ENCODE data around the gene NEK1. TPM values are rescaled to one million over a fixed set of nuclear protein-coding genes. Genes with fewer than 3 reads are reported as not detected.

The NEK1 gene
- total and polyA plus RNA-seq, 7 donors: 3.0 to 8.8 (median 7.6) TPM

DNA sequence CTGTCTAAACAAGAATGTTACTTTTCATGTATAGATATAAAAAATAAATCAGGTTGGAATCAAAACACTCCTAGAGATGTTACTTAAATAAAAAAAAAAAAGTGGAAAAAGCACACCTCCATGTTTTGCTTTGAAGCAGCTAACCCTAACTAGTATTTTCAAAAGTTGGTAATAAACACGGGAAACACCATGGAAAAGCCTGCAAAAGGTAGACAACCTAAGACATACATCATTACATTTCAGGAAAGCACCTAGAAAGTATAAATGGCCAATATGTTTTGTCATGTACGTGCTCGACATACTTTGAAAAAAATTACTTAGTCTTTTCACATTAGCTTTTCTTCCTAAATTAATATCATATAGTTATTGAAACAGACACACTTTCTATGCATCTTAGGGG, 211.6 kb downstream of the NEK1 start:
- H3K36me3 ChIP-seq (ENCODE audit: insufficient read depth in 1 of 2, low read depth in 1 of 2): peaks cover 0 to 3% of the 10 kb centered on the region in 2 donors
- ATAC-seq (no peak), DNase-seq (no peak)
- 64 to 80% (median 65%) methylated on average over 3 of the region's 3 CpGs for WGBS, 3 donors
- no peaks in the 10 kb centered on the region for H3K9me3 ChIP-seq
- H3K4me3 ChIP-seq: no peak overlapping the region
- no peak for TF ChIP-seq CTCF (IDR thresholded peaks at IDR 0.05)
- H3K27ac ChIP-seq: no peak overlapping the region
- H3K4me1 ChIP-seq: no peaks in the 10 kb centered on the region
- no peaks in the 10 kb centered on the region for H3K27me3 ChIP-seq (ENCODE audit: insufficient read depth in 3 of 3, low read length in 2 of 3)
- intact Hi-C loops (cut with DNase I): no loop called here

DNA sequence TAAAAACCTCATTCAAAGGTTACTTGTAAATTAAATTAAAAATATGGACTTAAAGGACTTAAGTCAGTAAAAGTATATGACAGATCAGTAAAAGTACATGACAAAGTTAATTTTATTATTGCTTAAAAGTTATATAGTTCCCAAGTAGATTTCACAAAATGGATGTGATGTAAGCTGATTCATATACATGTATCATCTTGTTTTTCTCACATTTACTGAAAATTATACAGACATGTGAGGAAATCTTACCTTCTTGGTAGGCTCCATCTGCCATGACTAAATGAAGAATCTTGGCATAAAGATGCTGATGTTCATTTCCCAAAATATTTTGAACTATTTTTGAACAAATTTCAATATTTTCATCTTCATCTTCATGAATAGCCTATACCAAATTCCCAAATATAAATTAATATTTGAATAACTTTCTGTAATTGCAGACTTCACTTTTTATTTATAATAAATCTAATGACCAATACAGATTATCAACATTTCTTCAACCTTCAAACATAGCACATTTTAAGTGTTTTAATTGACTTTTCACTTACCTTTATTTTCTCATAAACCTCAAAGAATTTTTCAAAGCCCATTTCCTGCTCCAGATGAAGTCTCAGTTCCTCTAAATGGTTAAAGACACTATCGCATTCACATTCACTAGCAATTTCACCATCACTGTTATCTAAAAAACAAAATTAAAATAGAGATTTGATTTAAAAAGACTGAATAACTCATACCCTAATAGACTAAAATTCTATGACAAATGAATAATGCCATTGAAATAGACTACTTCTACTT, 212.2 kb downstream of the NEK1 start:
- no peak for TF ChIP-seq CTCF (IDR thresholded peaks at IDR 0.05)
- 91 to 98% (median 93%) methylated on average over 1 of the region's 1 CpG for WGBS, 3 donors
- H3K4me1 ChIP-seq: no peaks in the 10 kb centered on the region
- H3K27me3 ChIP-seq (ENCODE audit: insufficient read depth in 3 of 3, low read length in 2 of 3): no peaks in the 10 kb centered on the region
- H3K27ac ChIP-seq: no peak overlapping the region
- ATAC-seq (no peak), DNase-seq (no peak)
- no peak overlapping the region for H3K4me3 ChIP-seq
- intact Hi-C loops (cut with DNase I): no loop called here
- no peaks in the 10 kb centered on the region for H3K9me3 ChIP-seq
- H3K36me3 ChIP-seq (ENCODE audit: insufficient read depth in 1 of 2, low read depth in 1 of 2): peaks cover 0 to 3% of the 10 kb centered on the region in 2 donors

DNA sequence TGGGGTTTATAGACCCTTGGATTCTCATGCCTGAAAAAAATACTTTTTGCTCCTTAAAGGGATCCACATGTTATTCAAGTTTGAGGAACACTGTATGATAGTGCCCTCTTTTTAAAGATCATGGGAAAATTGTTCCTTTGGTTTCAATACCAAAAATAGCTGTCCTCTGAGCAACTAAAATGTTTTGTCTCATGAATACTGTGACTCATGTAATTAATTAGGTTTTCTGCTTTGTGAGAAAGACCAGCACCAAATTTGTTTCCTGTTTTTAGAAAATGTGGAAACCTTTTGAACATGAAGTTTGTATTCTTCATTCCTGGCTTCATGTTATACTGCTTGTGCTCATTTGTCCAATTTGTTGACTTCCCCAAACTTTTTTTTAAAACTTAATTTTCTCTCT, 214.1 kb downstream of the NEK1 start:
- Histone ChIP-seq H3K27me3 (ENCODE audit: insufficient read depth in 3 of 3, low read length in 2 of 3) (no peaks in the 10 kb centered on the region), H3K4me1 (no peaks in the 10 kb centered on the region), H3K36me3 (ENCODE audit: insufficient read depth in 1 of 2, low read depth in 1 of 2) (peaks cover 0 to 3% of the 10 kb centered on the region in 2 donors), H3K9me3 (no peaks in the 10 kb centered on the region), H3K27ac (no peak overlapping the region), H3K4me3 (no peak overlapping the region)
- intact Hi-C loops (cut with DNase I): no loop called here
- no peak for TF ChIP-seq CTCF (IDR thresholded peaks at IDR 0.05)
- DNase-seq (no peak), ATAC-seq (no peak)

GRCh38 chr4:169397762-169398161, 214.6 kb downstream of the NEK1 start:
- ATAC-seq: no peak
- no peak overlapping the region for H3K27ac ChIP-seq
- intact Hi-C loops (cut with DNase I): no loop called here
- no peaks in the 10 kb centered on the region for H3K9me3 ChIP-seq
- no peak for TF ChIP-seq CTCF (IDR thresholded peaks at IDR 0.05)
- no peak overlapping the region for H3K4me3 ChIP-seq
- H3K36me3 ChIP-seq (ENCODE audit: insufficient read depth in 1 of 2, low read depth in 1 of 2): peaks cover 0 to 3% of the 10 kb centered on the region in 2 donors
- H3K4me1 ChIP-seq: no peaks in the 10 kb centered on the region
- no peaks in the 10 kb centered on the region for H3K27me3 ChIP-seq (ENCODE audit: insufficient read depth in 3 of 3, low read length in 2 of 3)
- no peak for DNase-seq
- WGBS, 3 donors: 73 to 85% (median 76%) methylated on average over 2 of the region's 2 CpGs

DNA sequence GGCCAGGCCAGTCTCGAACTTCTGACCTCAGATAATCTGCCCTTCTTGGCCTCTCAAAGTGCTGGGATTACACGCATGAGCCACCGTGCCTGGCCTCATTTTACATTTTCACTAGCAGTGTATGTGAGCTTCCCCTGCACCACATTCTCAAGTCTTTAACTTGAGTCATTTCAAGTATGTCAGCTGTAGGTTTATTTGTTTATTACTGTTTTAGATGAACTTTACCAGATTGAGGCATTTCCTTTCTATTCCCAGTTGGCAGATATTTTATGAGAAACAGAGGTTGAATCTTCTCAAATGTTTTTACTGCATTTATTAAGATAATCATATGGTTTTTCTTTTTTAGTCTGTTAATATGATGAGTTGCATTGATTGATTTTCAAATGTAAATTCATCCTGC, 227.0 kb downstream of the NEK1 start:
- DNase-seq (no peak), ATAC-seq (no peak)
- Histone ChIP-seq H3K9me3 (peaks cover 14% of the 10 kb centered on the region), H3K36me3 (ENCODE audit: insufficient read depth in 1 of 2, low read depth in 1 of 2) (no peaks in the 10 kb centered on the region), H3K27ac (no peak overlapping the region), H3K4me1 (no peaks in the 10 kb centered on the region), H3K27me3 (ENCODE audit: insufficient read depth in 3 of 3, low read length in 2 of 3) (no peaks in the 10 kb centered on the region), H3K4me3 (no peak overlapping the region)
- intact Hi-C loops (cut with DNase I): no loop called here
- TF ChIP-seq CTCF (IDR thresholded peaks at IDR 0.05): no peak
- 48 to 58% (median 50%) methylated on average over 3 of the region's 3 CpGs for WGBS, 3 donors

All from psoas muscle (tissue), 8 donors.